ENCODE measurements around the gene UMODL1. TPM values are rescaled to one million over a fixed set of nuclear protein-coding genes. Genes with fewer than 3 reads are reported as not detected.
A peak's percentile ranks its signal among the peaks of the same experiment; 100 is the strongest.

The UMODL1 gene
- total and polyA plus RNA-seq, 2 donors from 2014 or later = 0.39 TPM; not detected in 1

DNA sequence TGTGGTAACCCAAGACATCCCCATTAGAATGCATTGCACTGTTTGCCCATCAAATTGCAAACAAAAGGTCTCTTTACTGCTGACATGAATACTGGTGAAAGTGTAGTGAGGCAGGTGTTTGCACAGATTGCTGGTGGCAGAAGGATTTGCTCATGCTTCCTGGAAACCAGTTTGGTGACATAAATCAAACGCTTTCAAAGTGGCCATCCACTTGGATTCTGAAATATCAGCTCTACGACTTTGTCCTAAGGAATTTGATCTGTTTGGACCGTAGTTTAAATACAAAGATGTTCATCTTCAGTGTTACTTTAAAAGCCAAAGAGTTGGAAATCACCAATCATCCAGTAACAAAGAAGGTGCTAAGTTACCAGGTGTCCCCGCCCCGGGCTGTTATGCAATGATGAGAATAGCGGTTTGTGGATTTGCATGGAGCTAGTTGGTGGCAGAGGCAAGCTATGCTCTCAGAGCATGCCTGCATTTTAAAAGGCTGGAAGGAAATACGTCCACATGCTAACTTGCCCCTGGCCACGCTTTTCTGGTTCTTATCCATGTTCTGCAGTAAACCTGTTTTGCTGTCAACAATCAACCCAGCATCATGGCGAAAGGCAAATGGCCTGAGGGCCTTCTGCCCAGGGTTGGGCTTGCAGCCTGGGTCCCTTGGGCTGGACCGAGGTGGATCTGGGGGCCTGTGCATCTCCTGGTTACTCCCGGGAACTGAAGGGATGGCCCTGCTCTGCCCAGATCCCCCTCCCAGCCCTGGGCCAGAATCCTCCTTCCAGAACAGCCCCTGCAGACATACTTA is 49.2 kb downstream of the UMODL1 start:
- FAIRE-seq (no peak), DNase-seq (peak in 4 of 5 donors; percentile 27 to 50 (median 42))
- Histone ChIP-seq H3K4me1 (ENCODE audit: control insufficient read depth in 2 of 3, insufficient read depth in 2 of 3, low read depth in 1 of 3, low read length in 3 of 3) (peaks cover 0 to 2% (median 2%) of the 10 kb centered on the region in 3 donors), H3K9me3 (ENCODE audit: control insufficient read depth in 2 of 3, insufficient read depth in 1 of 3, low read length in 3 of 3) (no peaks in the 10 kb centered on the region), H3K27ac (ENCODE audit: low read depth in 2 of 2, low read length in 2 of 2) (no peak overlapping the region), H3K36me3 (ENCODE audit: control insufficient read depth in 2 of 3, insufficient read depth in 3 of 3, low read length in 3 of 3) (no peaks in the 10 kb centered on the region), H3K4me3 (ENCODE audit: low read length in 3 of 3) (no peak overlapping the region), H3K9ac (ENCODE audit: low read length in 3 of 3) (no peak overlapping the region), H3K27me3 (ENCODE audit: control insufficient read depth, insufficient read depth, low read length) (no peaks in the 10 kb centered on the region)
- TF ChIP-seq, protein P1, sequence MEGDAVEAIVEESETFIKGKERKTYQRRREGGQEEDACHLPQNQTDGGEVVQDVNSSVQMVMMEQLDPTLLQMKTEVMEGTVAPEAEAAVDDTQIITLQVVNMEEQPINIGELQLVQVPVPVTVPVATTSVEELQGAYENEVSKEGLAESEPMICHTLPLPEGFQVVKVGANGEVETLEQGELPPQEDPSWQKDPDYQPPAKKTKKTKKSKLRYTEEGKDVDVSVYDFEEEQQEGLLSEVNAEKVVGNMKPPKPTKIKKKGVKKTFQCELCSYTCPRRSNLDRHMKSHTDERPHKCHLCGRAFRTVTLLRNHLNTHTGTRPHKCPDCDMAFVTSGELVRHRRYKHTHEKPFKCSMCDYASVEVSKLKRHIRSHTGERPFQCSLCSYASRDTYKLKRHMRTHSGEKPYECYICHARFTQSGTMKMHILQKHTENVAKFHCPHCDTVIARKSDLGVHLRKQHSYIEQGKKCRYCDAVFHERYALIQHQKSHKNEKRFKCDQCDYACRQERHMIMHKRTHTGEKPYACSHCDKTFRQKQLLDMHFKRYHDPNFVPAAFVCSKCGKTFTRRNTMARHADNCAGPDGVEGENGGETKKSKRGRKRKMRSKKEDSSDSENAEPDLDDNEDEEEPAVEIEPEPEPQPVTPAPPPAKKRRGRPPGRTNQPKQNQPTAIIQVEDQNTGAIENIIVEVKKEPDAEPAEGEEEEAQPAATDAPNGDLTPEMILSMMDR (IDR thresholded peaks at IDR 0.05; ENCODE audit: borderline replicate concordance, extremely low read depth, insufficient read depth) = no peak
- intact Hi-C loops (cut with DNase I) = no loop called here

DNA sequence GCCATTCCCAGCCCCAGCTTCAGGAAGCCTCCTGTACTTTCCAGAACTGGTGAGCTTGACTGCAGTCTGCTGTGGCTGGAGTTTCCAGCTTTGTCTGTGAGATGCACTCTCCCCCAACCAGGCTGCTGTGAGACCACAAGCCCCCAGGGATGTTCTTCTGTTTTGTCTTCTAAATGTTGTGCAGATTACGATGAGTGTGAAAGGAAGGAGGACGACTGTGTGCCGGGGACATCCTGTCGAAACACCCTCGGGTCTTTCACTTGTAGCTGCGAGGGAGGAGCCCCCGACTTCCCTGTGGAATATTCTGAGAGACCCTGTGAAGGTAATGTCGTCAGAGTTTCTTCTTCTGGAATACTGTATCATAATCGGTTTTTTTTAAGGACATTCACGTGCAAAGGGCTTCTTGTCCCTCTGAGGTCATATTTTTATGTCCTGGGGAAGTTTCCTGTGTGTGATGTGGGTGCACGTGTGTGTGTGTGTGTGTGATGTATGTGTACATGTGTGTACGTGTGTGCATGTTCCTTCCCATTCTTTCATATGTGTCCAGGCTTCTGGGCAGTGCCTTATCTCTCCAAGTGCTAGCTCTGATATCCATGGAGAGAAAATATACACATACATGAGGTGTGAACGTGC is 49.9 kb downstream of the UMODL1 start:
- no peaks in the 10 kb centered on the region for H3K9me3 ChIP-seq (ENCODE audit: control insufficient read depth in 2 of 3, insufficient read depth in 1 of 3, low read length in 3 of 3)
- FAIRE-seq = no peak
- peak in 1 of 5 donors; percentile 39 for DNase-seq
- intact Hi-C loops (cut with DNase I) = no loop called here
- H3K27me3 ChIP-seq (ENCODE audit: control insufficient read depth, insufficient read depth, low read length) = no peaks in the 10 kb centered on the region
- H3K4me3 ChIP-seq (ENCODE audit: low read length in 3 of 3) = no peak overlapping the region
- no peak overlapping the region for H3K9ac ChIP-seq (ENCODE audit: low read length in 3 of 3)
- TF ChIP-seq, protein P1 (IDR thresholded peaks at IDR 0.05; ENCODE audit: borderline replicate concordance, extremely low read depth, insufficient read depth) = no peak
- H3K36me3 ChIP-seq (ENCODE audit: control insufficient read depth in 2 of 3, insufficient read depth in 3 of 3, low read length in 3 of 3) = no peaks in the 10 kb centered on the region
- H3K4me1 ChIP-seq (ENCODE audit: control insufficient read depth in 2 of 3, insufficient read depth in 2 of 3, low read depth in 1 of 3, low read length in 3 of 3) = peaks cover 0 to 2% (median 2%) of the 10 kb centered on the region in 3 donors
- no peak overlapping the region for H3K27ac ChIP-seq (ENCODE audit: low read depth in 2 of 2, low read length in 2 of 2)

DNA sequence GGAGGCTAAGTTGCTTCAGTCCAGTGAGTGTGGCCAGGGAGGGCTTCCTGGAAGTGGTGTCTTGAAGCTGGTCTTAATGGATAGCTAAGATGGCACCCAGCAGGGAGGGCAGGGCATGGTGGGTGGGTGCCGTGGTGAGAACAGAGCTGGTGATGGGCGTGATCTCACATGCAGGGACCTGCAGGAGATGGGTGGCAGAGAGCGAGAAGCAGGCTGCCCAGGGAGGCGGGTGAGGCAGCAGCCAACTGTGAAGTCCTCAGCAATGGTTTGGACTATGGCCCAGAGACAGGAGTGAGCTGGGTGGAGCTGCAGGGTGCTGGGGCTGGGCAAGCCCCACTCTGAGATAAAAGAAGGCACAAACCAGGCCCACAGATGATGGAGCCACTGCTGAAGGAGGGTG is 50.7 kb downstream of the UMODL1 start:
- intact Hi-C loops (cut with DNase I) = no loop called here
- Histone ChIP-seq H3K27me3 (ENCODE audit: control insufficient read depth, insufficient read depth, low read length) (no peaks in the 10 kb centered on the region), H3K4me1 (ENCODE audit: control insufficient read depth in 2 of 3, insufficient read depth in 2 of 3, low read depth in 1 of 3, low read length in 3 of 3) (peaks cover 0 to 2% (median 2%) of the 10 kb centered on the region in 3 donors), H3K27ac (ENCODE audit: low read depth in 2 of 2, low read length in 2 of 2) (no peak overlapping the region), H3K9ac (ENCODE audit: low read length in 3 of 3) (no peak overlapping the region), H3K9me3 (ENCODE audit: control insufficient read depth in 2 of 3, insufficient read depth in 1 of 3, low read length in 3 of 3) (no peaks in the 10 kb centered on the region), H3K4me3 (ENCODE audit: low read length in 3 of 3) (no peak overlapping the region), H3K36me3 (ENCODE audit: control insufficient read depth in 2 of 3, insufficient read depth in 3 of 3, low read length in 3 of 3) (no peaks in the 10 kb centered on the region)
- peak in 1 of 5 donors; percentile 64 for DNase-seq
- TF ChIP-seq, protein P1 (IDR thresholded peaks at IDR 0.05; ENCODE audit: borderline replicate concordance, extremely low read depth, insufficient read depth) = no peak
- FAIRE-seq = no peak

Measured in kidney (tissue), 14 donors.